ENCODE results near the gene FCF1.
"Not testable (repeated sequence)": the region's sequence is repeated elsewhere in the genome, so short reads cannot be mapped to it uniquely, and the experiment has no call there.

FCF1 gene

GRCh38 chr14:74739293-74740030 lies 26.5 kb downstream of the FCF1 start:
- no peak overlapping the region for H3K27ac ChIP-seq
- TF ChIP-seq CTCF (conservative IDR thresholded peaks at IDR 0.05): no peak

GRCh38 chr14:74747237-74747636 lies 34.3 kb downstream of the FCF1 start:
- TF ChIP-seq CTCF (conservative IDR thresholded peaks at IDR 0.05): no peak

GRCh38 chr14:74754157-74754556 lies 41.2 kb downstream of the FCF1 start:
- no peak for TF ChIP-seq CTCF (conservative IDR thresholded peaks at IDR 0.05)
- no peak overlapping the region for H3K27ac ChIP-seq

More at GRCh38 chr14:74747237-74747636, 34.3 kb downstream of the FCF1 start:
- no peak overlapping the region for H3K27ac ChIP-seq

GRCh38 chr14:74754899-74755298 lies 42.0 kb downstream of the FCF1 start:
- no peak overlapping the region for H3K27ac ChIP-seq

GRCh38 chr14:74756326-74756725 lies 43.4 kb downstream of the FCF1 start:
- H3K27ac ChIP-seq: no peak overlapping the region
- TF ChIP-seq CTCF (conservative IDR thresholded peaks at IDR 0.05): no peak

More at GRCh38 chr14:74754899-74755298, 42.0 kb downstream of the FCF1 start:
- TF ChIP-seq CTCF (conservative IDR thresholded peaks at IDR 0.05): no peak

GRCh38 chr14:74758505-74758904 lies 45.6 kb downstream of the FCF1 start:
- H3K27ac ChIP-seq: not testable (repeated sequence)

GRCh38 chr14:74762917-74763802 lies 50.2 kb downstream of the FCF1 start, which contains the start of gene YLPM1:
YLPM1 (plus strand) TSS chr14:74763316; CDS start chr14:74763490, 174 bp downstream.
- peak within 1 kb of the TSS; percentile 91 for H3K27ac ChIP-seq
- TF ChIP-seq CTCF (conservative IDR thresholded peaks at IDR 0.05): peak; percentile 74
